ENCODE data around the gene AFF3.
"Not testable (repeated sequence)": the region's sequence is repeated elsewhere in the genome, so short reads cannot be mapped to it uniquely, and the experiment has no call there.

Gene AFF3

GRCh38 chr2:99938250-99938649 lies 204.1 kb downstream of the AFF3 start:
- TF ChIP-seq CTCF (IDR thresholded peaks at IDR 0.05): no peak
- Mint-ChIP-seq H3K9me3 (peaks cover 9% of the 10 kb centered on the region), H3K27ac (no peak overlapping the region), H3K27me3 (ENCODE audit: low read depth, poor library complexity) (peaks cover 7% of the 10 kb centered on the region), H3K4me1 (peaks cover 34% of the 10 kb centered on the region), H3K36me3 (ENCODE audit: low read depth) (peaks cover 82% of the 10 kb centered on the region), H3K4me3 (no peak overlapping the region)
- no peak for DNase-seq

GRCh38 chr2:99936065-99936464 lies 206.3 kb downstream of the AFF3 start:
- H3K4me3 Mint-ChIP-seq: no peak overlapping the region
- no peak for DNase-seq
- H3K36me3 Mint-ChIP-seq (ENCODE audit: low read depth): peaks cover 76% of the 10 kb centered on the region
- H3K27me3 Mint-ChIP-seq (ENCODE audit: low read depth, poor library complexity): peaks cover 4% of the 10 kb centered on the region
- no peaks in the 10 kb centered on the region for H3K9me3 Mint-ChIP-seq
- H3K4me1 Mint-ChIP-seq: peaks cover 17% of the 10 kb centered on the region
- H3K27ac Mint-ChIP-seq: peak overlapping the region; percentile 44
- TF ChIP-seq CTCF (IDR thresholded peaks at IDR 0.05): no peak

GRCh38 chr2:99935662-99936061 lies 206.7 kb downstream of the AFF3 start:
- Mint-ChIP-seq H3K36me3 (ENCODE audit: low read depth) (peaks cover 72% of the 10 kb centered on the region), H3K4me1 (peaks cover 13% of the 10 kb centered on the region), H3K27ac (no peak overlapping the region)

GRCh38 chr2:99933894-99934650 lies 208.3 kb downstream of the AFF3 start:
- peaks cover 4% of the 10 kb centered on the region for H3K27me3 Mint-ChIP-seq (ENCODE audit: low read depth, poor library complexity)
- peak overlapping the region; percentile 54 for H3K27ac Mint-ChIP-seq
- no peak for TF ChIP-seq CTCF (IDR thresholded peaks at IDR 0.05)
- H3K4me1 Mint-ChIP-seq: peaks cover 19% of the 10 kb centered on the region
- no peak for DNase-seq
- H3K36me3 Mint-ChIP-seq (ENCODE audit: low read depth): peaks cover 72% of the 10 kb centered on the region
- H3K4me3 Mint-ChIP-seq: no peak overlapping the region
- no peaks in the 10 kb centered on the region for H3K9me3 Mint-ChIP-seq

More at GRCh38 chr2:99935662-99936061, 206.7 kb downstream of the AFF3 start:
- no peak for TF ChIP-seq CTCF (IDR thresholded peaks at IDR 0.05)
- peaks cover 4% of the 10 kb centered on the region for H3K27me3 Mint-ChIP-seq (ENCODE audit: low read depth, poor library complexity)
- H3K9me3 Mint-ChIP-seq: no peaks in the 10 kb centered on the region
- DNase-seq: no peak
- H3K4me3 Mint-ChIP-seq: no peak overlapping the region

- not testable (repeated sequence) for H3K4me3 Mint-ChIP-seq; DNase-seq; H3K9me3 Mint-ChIP-seq; H3K27ac Mint-ChIP-seq; H3K27me3 Mint-ChIP-seq (ENCODE audit: low read depth, poor library complexity)
- H3K4me1 Mint-ChIP-seq: peaks cover 23% of the 10 kb centered on the region
- peaks cover 72% of the 10 kb centered on the region for H3K36me3 Mint-ChIP-seq (ENCODE audit: low read depth)
Observed at GRCh38 chr2:99933491-99933890, 208.9 kb downstream of the AFF3 start.

- TF ChIP-seq CTCF (IDR thresholded peaks at IDR 0.05): no peak
- H3K9me3 Mint-ChIP-seq: peaks cover 4% of the 10 kb centered on the region
- H3K4me1 Mint-ChIP-seq: peaks cover 17% of the 10 kb centered on the region
- H3K4me3 Mint-ChIP-seq: no peak overlapping the region
- H3K27ac Mint-ChIP-seq: peak overlapping the region; percentile 48
- no peak for DNase-seq
- H3K36me3 Mint-ChIP-seq (ENCODE audit: low read depth): peaks cover 54% of the 10 kb centered on the region
- H3K27me3 Mint-ChIP-seq (ENCODE audit: low read depth, poor library complexity): no peaks in the 10 kb centered on the region
Observed at GRCh38 chr2:99928470-99929053, 213.8 kb downstream of the AFF3 start.

GRCh38 chr2:99927690-99928207 lies 214.6 kb downstream of the AFF3 start:
- H3K4me1 Mint-ChIP-seq: peaks cover 17% of the 10 kb centered on the region
- H3K4me3 Mint-ChIP-seq: not testable (repeated sequence)
- peak overlapping the region; percentile 21 for H3K27ac Mint-ChIP-seq

More at GRCh38 chr2:99927690-99928207, 214.6 kb downstream of the AFF3 start:
- not testable (repeated sequence) for DNase-seq; H3K9me3 Mint-ChIP-seq; H3K27me3 Mint-ChIP-seq (ENCODE audit: low read depth, poor library complexity)
- H3K36me3 Mint-ChIP-seq (ENCODE audit: low read depth): peaks cover 52% of the 10 kb centered on the region
